HepG2 (cell line): ENCODE results near the gene HOXD9. TPM values are rescaled to one million over a fixed set of nuclear protein-coding genes. Genes with fewer than 3 reads are reported as not detected.

Source experiments
- CEBPG ChIP-seq: IDR thresholded peaks from 2 replicates; pipeline ENCODE4 v1.6.1; 2016
- GATAD2A ChIP-seq: IDR thresholded peaks from 2 replicates; pipeline ENCODE4 v1.6.1; 2016
- NR2F2 ChIP-seq: IDR thresholded peaks from 2 replicates; pipeline ENCODE4 v1.6.1; 2012; ENCODE audit warnings: low read depth, inconsistent platforms, borderline replicate concordance
- RARA ChIP-seq: IDR thresholded peaks from 2 replicates; pipeline ENCODE4 v1.6.1; 2016; ENCODE audit warnings: missing genetic modification reagents, missing compliant biosample characterization
- TRIM24 ChIP-seq: sonication (generic); formaldehyde crosslinking; IDR thresholded peaks from 2 replicates; pipeline ENCODE4 v1.8.0; 2022; ENCODE audit warnings: mild to moderate bottlenecking, missing genetic modification reagents
- ZKSCAN5 ChIP-seq: sonication (generic); formaldehyde crosslinking; IDR thresholded peaks from 2 replicates; pipeline ENCODE4 v1.5.1; 2020; ENCODE audit warnings: mild to moderate bottlenecking, missing genetic modification reagents
- ZNF589 ChIP-seq: sonication (generic); formaldehyde crosslinking; conservative IDR thresholded peaks from 2 replicates; pipeline ENCODE4 v1.8.0; 2022; ENCODE audit warnings: mild to moderate bottlenecking, moderate library complexity, missing genetic modification reagents
- ZNF615 ChIP-seq: sonication (generic); formaldehyde crosslinking; IDR thresholded peaks from 2 replicates; pipeline ENCODE4 v1.5.0; 2020; ENCODE audit warnings: mild to moderate bottlenecking, missing genetic modification reagents, borderline replicate concordance
- polyA plus RNA-seq, 8 experiments: library from polyadenylated mRNA; depleted of rRNA in 3 of 8; stranded (reverse) in 7 of 8; unstranded in 1 of 8; fragments of >200 nt; fragmentation: Illumina TruSeq in 4 of 8; extraction: Trizol in 4 of 8; gene quantifications; 2 replicates each; pipeline versions ENCODE4 v1.2.1 to v1.2.3, GENCODE V29; 2011 to 2016; ENCODE audit warnings: low read depth in 4 of 8, missing spikeins in 1 of 8, mixed read lengths in 1 of 8; ENCODE audit not compliant: insufficient read depth in 1 of 8
- total RNA-seq, 5 experiments: library from RNA; depleted of rRNA; stranded (reverse); fragments of >200 nt; fragmentation: Illumina TruSeq; extraction: Trizol; gene quantifications; 2 replicates each; pipeline ENCODE4 v1.2.3, GENCODE V29; 2016; ENCODE audit warnings: low read depth in 1 of 5
- TF ChIP-seq, protein P1 (sequence below): sonication (generic); formaldehyde crosslinking; IDR thresholded peaks from 2 replicates; pipeline ENCODE4 v1.4.0; 2020; ENCODE audit warnings: mild to moderate bottlenecking, missing genetic modification reagents

HOXD9 gene
- total and polyA plus RNA-seq, 2 of the 13 experiments (the other 11 are each of a cell fraction or from before 2014, with no cell fraction given) = not detected

DNA sequence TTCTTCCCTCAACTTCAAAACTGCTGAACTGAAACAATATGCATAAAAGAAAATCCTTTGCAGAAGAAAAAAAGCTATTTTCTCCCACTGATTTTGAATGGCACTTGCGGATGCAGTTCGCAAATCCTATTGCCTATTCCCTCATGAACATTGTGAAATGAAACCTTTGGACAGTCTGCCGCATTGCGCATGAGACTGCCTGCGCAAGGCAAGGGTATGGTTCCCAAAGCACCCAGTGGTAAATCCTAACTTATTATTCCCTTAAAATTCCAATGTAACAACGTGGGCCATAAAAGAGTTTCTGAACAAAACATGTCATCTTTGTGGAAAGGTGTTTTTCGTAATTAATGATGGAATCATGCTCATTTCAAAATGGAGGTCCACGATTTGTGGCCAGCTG lies 15.4 kb downstream of the HOXD9 start (continued):
- TF ChIP-seq TRIM24 = 0 out of 2 replicates have a peak, but pooled peaks have one; percentile 38
- TF ChIP-seq NR2F2 = no peak
- TF ChIP-seq ZNF589 (CRISPR knock-in tag) = no peak
- TF ChIP-seq RARA (CRISPR knock-in tag) = no peak
- TF ChIP-seq, protein P1, sequence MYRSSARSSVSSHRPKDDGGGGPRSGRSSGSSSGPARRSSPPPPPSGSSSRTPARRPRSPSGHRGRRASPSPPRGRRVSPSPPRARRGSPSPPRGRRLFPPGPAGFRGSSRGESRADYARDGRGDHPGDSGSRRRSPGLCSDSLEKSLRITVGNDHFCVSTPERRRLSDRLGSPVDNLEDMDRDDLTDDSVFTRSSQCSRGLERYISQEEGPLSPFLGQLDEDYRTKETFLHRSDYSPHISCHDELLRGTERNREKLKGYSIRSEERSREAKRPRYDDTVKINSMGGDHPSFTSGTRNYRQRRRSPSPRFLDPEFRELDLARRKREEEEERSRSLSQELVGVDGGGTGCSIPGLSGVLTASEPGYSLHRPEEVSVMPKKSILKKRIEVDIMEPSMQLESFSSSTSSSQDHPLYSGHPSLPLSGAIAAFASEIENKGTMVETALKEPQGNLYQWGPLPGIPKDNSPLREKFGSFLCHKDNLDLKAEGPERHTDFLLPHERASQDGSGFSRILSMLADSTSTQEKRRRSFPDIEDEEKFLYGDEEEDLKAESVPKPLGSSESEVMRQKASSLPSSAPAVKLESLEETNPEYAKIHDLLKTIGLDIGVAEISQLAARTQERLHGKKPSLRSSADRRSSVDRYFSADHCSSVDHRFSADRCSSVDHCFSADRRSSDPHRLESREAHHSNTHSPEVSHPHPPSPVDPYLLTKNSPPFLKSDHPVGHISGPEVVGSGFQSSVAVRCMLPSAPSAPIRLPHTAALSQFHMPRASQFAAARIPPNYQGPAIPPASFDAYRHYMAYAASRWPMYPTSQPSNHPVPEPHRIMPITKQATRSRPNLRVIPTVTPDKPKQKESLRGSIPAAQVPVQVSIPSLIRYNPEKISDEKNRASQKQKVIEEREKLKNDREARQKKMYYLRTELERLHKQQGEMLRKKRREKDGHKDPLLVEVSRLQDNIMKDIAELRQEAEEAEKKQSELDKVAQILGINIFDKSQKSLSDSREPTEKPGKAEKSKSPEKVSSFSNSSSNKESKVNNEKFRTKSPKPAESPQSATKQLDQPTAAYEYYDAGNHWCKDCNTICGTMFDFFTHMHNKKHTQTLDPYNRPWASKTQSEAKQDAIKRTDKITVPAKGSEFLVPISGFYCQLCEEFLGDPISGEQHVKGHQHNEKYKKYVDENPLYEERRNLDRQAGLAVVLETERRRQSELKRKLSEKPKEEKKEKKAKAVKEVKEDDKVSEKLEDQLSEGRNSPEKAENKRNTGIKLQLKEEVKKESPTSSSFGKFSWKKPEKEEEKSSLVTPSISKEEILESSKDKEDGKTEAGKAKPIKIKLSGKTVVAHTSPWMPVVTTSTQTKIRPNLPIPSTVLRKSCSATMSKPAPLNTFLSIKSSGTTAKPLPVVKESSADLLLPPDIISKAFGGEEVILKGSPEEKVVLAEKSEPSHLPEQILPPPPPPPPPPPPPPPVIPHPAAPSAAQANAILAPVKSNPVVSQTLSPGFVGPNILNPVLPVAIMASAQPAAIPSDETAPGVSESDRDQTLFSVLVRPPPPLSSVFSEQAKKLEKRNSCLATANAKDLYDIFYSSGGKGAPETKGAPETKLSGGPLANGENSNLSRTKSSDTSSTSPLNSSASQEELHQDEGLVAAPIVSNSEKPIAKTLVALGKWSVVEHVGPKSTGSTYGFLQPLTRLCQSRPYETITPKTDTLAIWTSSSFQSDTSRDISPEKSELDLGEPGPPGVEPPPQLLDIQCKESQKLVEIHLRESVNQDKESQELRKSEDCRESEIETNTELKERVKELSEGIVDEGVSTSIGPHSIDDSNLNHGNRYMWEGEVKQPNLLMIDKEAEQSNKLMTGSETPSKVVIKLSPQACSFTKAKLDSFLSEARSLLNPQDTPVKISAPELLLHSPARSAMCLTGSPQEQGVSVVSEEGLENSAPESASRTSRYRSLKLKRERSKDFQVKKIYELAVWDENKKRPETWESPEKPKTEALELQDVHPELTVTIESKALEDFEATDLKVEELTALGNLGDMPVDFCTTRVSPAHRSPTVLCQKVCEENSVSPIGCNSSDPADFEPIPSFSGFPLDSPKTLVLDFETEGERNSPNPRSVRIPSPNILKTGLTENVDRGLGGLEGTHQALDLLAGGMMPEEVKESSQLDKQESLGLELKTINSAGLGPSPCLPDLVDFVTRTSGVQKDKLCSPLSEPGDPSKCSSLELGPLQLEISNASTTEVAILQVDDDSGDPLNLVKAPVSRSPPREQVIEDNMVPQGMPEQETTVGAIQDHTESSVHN (CRISPR knock-in tag) = no peak
- TF ChIP-seq ZNF615 (CRISPR knock-in tag) = no peak
- no peak for TF ChIP-seq ZKSCAN5 (CRISPR knock-in tag)
- TF ChIP-seq CEBPG = peak; percentile 82
- TF ChIP-seq GATAD2A = 0 out of 2 replicates have a peak, but pooled peaks have one; percentile 30
